HTR-8/SVneo (cell line): ENCODE data around the gene EXOC6.

Source experiments
- DNase-seq: peaks from one replicate; pipeline ENCODE4 v3.0.0; 2011; ENCODE audit warnings: low spot score, mixed read lengths; ENCODE audit not compliant: insufficient read length
- FAIRE-seq: peaks from 2 replicates; lab custom pipeline; 2011; peaks lifted over from hg19 to GRCh38; lab: Jason Lieb, UNC

EXOC6 gene

GRCh38 chr10:93060887-93061593 is 212.7 kb downstream of the EXOC6 start:
- DNase-seq (no peak), FAIRE-seq (no peak)

GRCh38 chr10:93061594-93062513 is 213.5 kb downstream of the EXOC6 start:
- FAIRE-seq (no peak), DNase-seq (no peak)

- FAIRE-seq (no peak), DNase-seq (no peak)
These were observed 214.3 kb downstream of the EXOC6 start for GRCh38 chr10:93062514-93063143.

GRCh38 chr10:93063144-93063976 is 215.0 kb downstream of the EXOC6 start:
- FAIRE-seq (no peak), DNase-seq (no peak)

- DNase-seq (no peak), FAIRE-seq (no peak)
These were observed 215.8 kb downstream of the EXOC6 start for GRCh38 chr10:93063977-93064660.

- FAIRE-seq (no peak), DNase-seq (no peak)
These were observed 216.7 kb downstream of the EXOC6 start for GRCh38 chr10:93064874-93065660.

GRCh38 chr10:93065675-93066543 is 217.6 kb downstream of the EXOC6 start:
- FAIRE-seq, result no peak
- DNase-seq, result no peak

GRCh38 chr10:93066544-93066913 is 218.2 kb downstream of the EXOC6 start:
- DNase-seq (no peak), FAIRE-seq (no peak)

GRCh38 chr10:93067443-93068365 is 219.4 kb downstream of the EXOC6 start:
- FAIRE-seq (no peak), DNase-seq (no peak)

- peak; percentile 63 for FAIRE-seq
- no peak for DNase-seq
These were observed 220.3 kb downstream of the EXOC6 start for GRCh38 chr10:93068411-93069244.

GRCh38 chr10:93069245-93069561 is 220.9 kb downstream of the EXOC6 start:
- DNase-seq (no peak), FAIRE-seq (no peak)

- FAIRE-seq (no peak), DNase-seq (no peak)
These were observed 222.3 kb downstream of the EXOC6 start for GRCh38 chr10:93070378-93071176.

GRCh38 chr10:93071177-93071472 is 222.8 kb downstream of the EXOC6 start:
- FAIRE-seq (no peak), DNase-seq (no peak)

- DNase-seq (no peak), FAIRE-seq (no peak)
These were observed 223.4 kb downstream of the EXOC6 start for GRCh38 chr10:93071674-93072224.

- DNase-seq, result no peak
- no peak for FAIRE-seq
These were observed 223.9 kb downstream of the EXOC6 start for GRCh38 chr10:93072225-93072712.
